OCI-LY3 (cell line): Measurements from ENCODE around the gene PTPRU.

Experiments
- CTCF ChIP-seq: fragments of 200-600, 300-600 bp; sonication (generic); IDR thresholded peaks from 2 replicates; pipeline ENCODE4 v1.5.1; 2014; ENCODE audit warnings: antibody characterized with exemption, low read length, low read depth
- EZH2phosphoT487 ChIP-seq: fragments of 200-600 bp; shearing (Covaris generic); IDR thresholded peaks from 2 replicates; pipeline ENCODE4 v1.6.1; 2018; ENCODE audit warnings: antibody characterized with exemption, mixed run types, low read depth

GRCh38 chr1:29227511-29227910 is 8.8 kb upstream of the PTPRU start:
- TF ChIP-seq CTCF (no peak), EZH2phosphoT487 (no peak)
